Stimulated activated memory B cell treated with anti-CD40 and anti-IgM and Interleukin-4, amounts not matched to agents 10 μg/mL and 1 μg/mL and 100 μg/mL, for 72 hours (primary cell): ENCODE results near the gene EOLA1.
"Not testable (repeated sequence)": the region's sequence is repeated elsewhere in the genome, so short reads cannot be mapped to it uniquely, and the experiment has no call there.

Source experiments
- ATAC-seq: fragments of 150-1000 bp; cut with Tn5 transposase; 2 replicates; pipeline ENCODE4 v1.10.0; 2021
- H3K27ac Mint-ChIP-seq: one replicate; pipeline ENCODE4 v1.8.0; 2022; ENCODE audit warnings: mild to moderate bottlenecking, mixed read lengths
- H3K27me3 Mint-ChIP-seq: one replicate; pipeline ENCODE4 v1.8.0; 2022; ENCODE audit warnings: mixed read lengths
- H3K36me3 Mint-ChIP-seq: one replicate; pipeline ENCODE4 v1.8.0; 2022; ENCODE audit warnings: mixed read lengths
- H3K4me1 Mint-ChIP-seq: one replicate; pipeline ENCODE4 v1.8.0; 2022; ENCODE audit warnings: mixed read lengths
- H3K4me3 Mint-ChIP-seq: one replicate; pipeline ENCODE4 v1.8.0; 2022; ENCODE audit warnings: mild to moderate bottlenecking, moderate library complexity, mixed read lengths
- H3K9me3 Mint-ChIP-seq: one replicate; pipeline ENCODE4 v1.8.0; 2022; ENCODE audit warnings: mixed read lengths

The EOLA1 gene

GRCh38 chrX:149590993-149591392, 50.2 kb downstream of the EOLA1 start:
- H3K9me3 Mint-ChIP-seq, ATAC-seq, H3K36me3 Mint-ChIP-seq, H3K27me3 Mint-ChIP-seq, H3K4me3 Mint-ChIP-seq, H3K4me1 Mint-ChIP-seq, H3K27ac Mint-ChIP-seq: not testable (repeated sequence)

GRCh38 chrX:149595214-149595613, 54.4 kb downstream of the EOLA1 start, which contains the start of gene HSFX2:
Gene HSFX2 (minus strand): TSS chrX:149595314. CDS start chrX:149594700, 614 bp downstream.
- H3K4me3 Mint-ChIP-seq, H3K4me1 Mint-ChIP-seq, H3K27me3 Mint-ChIP-seq, H3K9me3 Mint-ChIP-seq, H3K27ac Mint-ChIP-seq, H3K36me3 Mint-ChIP-seq, ATAC-seq: not testable (repeated sequence)

GRCh38 chrX:149595943-149596342, 55.1 kb downstream of the EOLA1 start:
- H3K9me3 Mint-ChIP-seq, result not testable (repeated sequence)

More at GRCh38 chrX:149595943-149596342, 55.1 kb downstream of the EOLA1 start:
- not testable (repeated sequence) for H3K27me3 Mint-ChIP-seq, H3K4me3 Mint-ChIP-seq, ATAC-seq, H3K4me1 Mint-ChIP-seq, H3K27ac Mint-ChIP-seq, H3K36me3 Mint-ChIP-seq
